Urothelium cell line (cell line): ENCODE data around the gene MED20.

Source experiments
- DNase-seq: peaks from one replicate; pipeline ENCODE4 v3.0.0; 2011; ENCODE audit warnings: low spot score, mixed read lengths
- FAIRE-seq: peaks from 2 replicates; lab custom pipeline; 2011; peaks lifted over from hg19 to GRCh38; lab: Jason Lieb, UNC

MED20 gene

DNA sequence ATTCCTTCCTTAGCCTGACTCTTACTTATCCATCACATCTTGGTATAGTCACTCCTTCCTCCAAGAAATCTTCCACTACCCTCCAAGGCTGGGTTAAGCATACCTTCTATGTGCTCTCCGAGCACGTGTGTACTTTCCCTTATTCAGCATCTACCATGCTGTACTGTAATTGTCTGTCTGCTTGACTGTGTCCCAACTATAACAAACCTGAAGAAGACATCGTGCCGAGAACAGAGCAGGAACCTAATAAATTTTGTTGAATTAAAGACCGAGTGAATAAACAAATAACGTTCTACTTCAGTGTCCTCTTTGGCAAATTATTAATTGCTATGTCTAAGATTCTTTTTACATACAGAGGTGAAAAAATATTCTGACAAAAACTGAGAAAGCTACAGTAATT lies 61.6 kb downstream of the MED20 start:
- FAIRE-seq (no peak), DNase-seq (no peak)

DNA sequence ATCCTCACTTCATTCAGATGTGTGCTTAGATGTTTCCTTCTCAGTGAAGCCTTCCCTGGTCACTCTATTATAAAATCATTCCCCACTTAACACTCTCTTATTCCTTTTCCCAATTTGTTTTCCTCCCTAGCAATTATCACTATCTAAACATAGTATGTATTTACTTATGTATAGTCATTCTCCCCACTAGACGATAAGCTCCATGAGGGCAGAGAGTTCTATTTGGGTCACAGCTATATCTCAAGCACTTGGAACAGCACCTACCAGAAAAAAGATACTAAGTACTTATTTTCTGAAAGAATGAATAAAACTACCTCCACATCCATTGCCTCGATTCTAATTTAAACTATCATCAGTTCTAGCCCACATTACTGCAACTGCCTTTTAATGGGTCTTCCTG lies 62.2 kb downstream of the MED20 start:
- DNase-seq (no peak), FAIRE-seq (no peak)
